H9 (cell line): ENCODE data around the gene MED10. TPM values are rescaled to one million over a fixed set of nuclear protein-coding genes. Genes with fewer than 3 reads are reported as not detected.
A peak's percentile ranks its signal among the peaks of the same experiment; 100 is the strongest.

ENCODE experiments used
- DNase-seq: peaks from one replicate; pipeline ENCODE4 v3.0.0-alpha.2; 2017
- H2AFZ ChIP-seq: one replicate; pipeline ENCODE4 v1.6.1; 2013; ENCODE audit warnings: mild to moderate bottlenecking, low read length, control low read depth, moderate library complexity
- H2AK5ac ChIP-seq: 2 replicates; pipeline ENCODE4 v1.6.1; 2013; ENCODE audit warnings: low read length, control low read depth, mixed read lengths; ENCODE audit not compliant: insufficient read length
- H2BK120ac ChIP-seq: one replicate; pipeline ENCODE4 v1.6.1; 2013; ENCODE audit warnings: low read depth, mild to moderate bottlenecking, low read length, control low read depth, inconsistent platforms; ENCODE audit not compliant: poor library complexity, severe bottlenecking
- H2BK12ac ChIP-seq: 2 replicates; pipeline ENCODE4 v1.6.1; 2013; ENCODE audit warnings: low read length, control low read depth, mixed read lengths, low read depth; ENCODE audit not compliant: insufficient read length
- H2BK15ac ChIP-seq: 2 replicates; pipeline ENCODE4 v1.6.1; 2013; ENCODE audit warnings: low read depth, low read length, control low read depth
- H2BK20ac ChIP-seq: one replicate; pipeline ENCODE4 v1.6.1; 2013; ENCODE audit warnings: low read depth, mild to moderate bottlenecking, low read length, control low read depth, inconsistent platforms; ENCODE audit not compliant: poor library complexity, severe bottlenecking
- H2BK5ac ChIP-seq: 2 replicates; pipeline ENCODE4 v1.6.1; 2013; ENCODE audit warnings: low read length, control low read depth, mixed read lengths; ENCODE audit not compliant: insufficient read length
- H3K14ac ChIP-seq: 2 replicates; pipeline ENCODE4 v1.6.1; 2013; ENCODE audit warnings: low read length, control low read depth; ENCODE audit not compliant: insufficient read depth
- H3K18ac ChIP-seq: 2 replicates; pipeline ENCODE4 v1.6.1; 2013; ENCODE audit warnings: low read depth, mild to moderate bottlenecking, mixed read lengths, low read length, control low read depth; ENCODE audit not compliant: insufficient read length
- H3K23ac ChIP-seq: 2 replicates; pipeline ENCODE4 v1.6.1; 2013; ENCODE audit warnings: low read length, control low read depth, mixed read lengths, low read depth; ENCODE audit not compliant: insufficient read length
- H3K23me2 ChIP-seq: 2 replicates; pipeline ENCODE4 v1.6.1; 2013; ENCODE audit warnings: low read depth, mild to moderate bottlenecking, mixed read lengths, low read length, control low read depth; ENCODE audit not compliant: insufficient read length, poor library complexity, severe bottlenecking
- H3K27ac ChIP-seq: 2 replicates; pipeline ENCODE4 v1.5.1; 2013; ENCODE audit warnings: low read length, control low read depth, mixed read lengths, low read depth; ENCODE audit not compliant: insufficient read length
- H3K27me3 ChIP-seq: 2 replicates; pipeline ENCODE4 v1.6.1; 2013; ENCODE audit warnings: low read length, control low read depth, inconsistent platforms; ENCODE audit not compliant: insufficient read depth
- H3K4ac ChIP-seq: 2 replicates; pipeline ENCODE4 v1.6.1; 2013; ENCODE audit warnings: low read depth, mild to moderate bottlenecking, control low read depth, inconsistent platforms, low read length, moderate library complexity
- H3K4me1 ChIP-seq: 2 replicates; pipeline ENCODE4 v1.6.1; 2013; ENCODE audit warnings: low read length, control low read depth, inconsistent platforms; ENCODE audit not compliant: insufficient read depth
- H3K4me2 ChIP-seq: 2 replicates; pipeline ENCODE4 v1.6.1; 2013; ENCODE audit warnings: low read length, control low read depth, mixed read lengths; ENCODE audit not compliant: insufficient read length, insufficient read depth
- H3K56ac ChIP-seq: 2 replicates; pipeline ENCODE4 v1.6.1; 2013; ENCODE audit warnings: low read depth, mild to moderate bottlenecking, mixed read lengths, low read length, control low read depth; ENCODE audit not compliant: insufficient read length
- H3K79me1 ChIP-seq: 2 replicates; pipeline ENCODE4 v1.6.1; 2013; ENCODE audit warnings: low read depth, mild to moderate bottlenecking, moderate library complexity, low read length, control low read depth, inconsistent platforms; ENCODE audit not compliant: insufficient read depth, poor library complexity, severe bottlenecking
- H3K79me2 ChIP-seq: 2 replicates; pipeline ENCODE4 v1.6.1; 2013; ENCODE audit warnings: low read length, control low read depth, inconsistent platforms; ENCODE audit not compliant: insufficient read depth
- H3K9ac ChIP-seq: 2 replicates; pipeline ENCODE4 v1.6.1; 2013; ENCODE audit warnings: low read length, control low read depth, mixed read lengths; ENCODE audit not compliant: insufficient read length; ENCODE audit errors: extremely low read depth
- H3K9me3 ChIP-seq: one replicate; pipeline ENCODE4 v1.6.1; 2013; ENCODE audit warnings: low read depth, low read length, inconsistent platforms; ENCODE audit not compliant: control insufficient read depth
- H3T11ph ChIP-seq: one replicate; pipeline ENCODE4 v1.6.1; 2013; ENCODE audit warnings: mild to moderate bottlenecking, low read length, control low read depth, inconsistent platforms
- H4K20me1 ChIP-seq: one replicate; pipeline ENCODE4 v1.6.1; 2013; ENCODE audit not compliant: control insufficient read depth, insufficient read length, insufficient read depth
- H4K5ac ChIP-seq: 2 replicates; pipeline ENCODE4 v1.6.1; 2013; ENCODE audit warnings: low read depth, mild to moderate bottlenecking, mixed read lengths, low read length, control low read depth; ENCODE audit not compliant: insufficient read length
- H4K8ac ChIP-seq: replicated peaks from 2 replicates; pipeline ENCODE4 v1.6.1; 2013; ENCODE audit warnings: low read length, control low read depth, mixed read lengths, low read depth; ENCODE audit not compliant: insufficient read length
- H4K91ac ChIP-seq: 2 replicates; pipeline ENCODE4 v1.6.1; 2013; ENCODE audit warnings: low read depth, mild to moderate bottlenecking, moderate library complexity, mixed read lengths, low read length, control low read depth; ENCODE audit not compliant: insufficient read length
- H3K27ac Mint-ChIP-seq, 3 experiments: 2 replicates in 2 of 3; 3 replicates in 1 of 3; pipeline ENCODE4 v1.8.0; 2020 to 2021; ENCODE audit warnings: mixed read lengths in 3 of 3, mild to moderate bottlenecking in 1 of 3, moderate library complexity in 1 of 3
- H3K27me3 Mint-ChIP-seq: 2 replicates; pipeline ENCODE4 v1.8.0; 2021; ENCODE audit warnings: low read depth, mild to moderate bottlenecking, moderate library complexity, mixed read lengths
- H3K36me3 Mint-ChIP-seq, 3 experiments: 2 replicates in 2 of 3; 3 replicates in 1 of 3; pipeline ENCODE4 v1.8.0; 2020 to 2021; ENCODE audit warnings: low read depth in 3 of 3, mixed read lengths in 3 of 3; ENCODE audit not compliant: insufficient read depth in 1 of 3
- H3K4me1 Mint-ChIP-seq, 2 experiments: 2 replicates each; pipeline ENCODE4 v1.8.0; 2020; ENCODE audit warnings: mixed read lengths in 2 of 2
- H3K4me3 Mint-ChIP-seq, 2 experiments: 2 replicates in 1 of 2; 3 replicates in 1 of 2; pipeline ENCODE4 v1.8.0; 2020 to 2021; ENCODE audit warnings: mild to moderate bottlenecking in 2 of 2, mixed read lengths in 2 of 2, moderate library complexity in 1 of 2
- H3K9me3 Mint-ChIP-seq, 2 experiments: 2 replicates in 1 of 2; 3 replicates in 1 of 2; pipeline ENCODE4 v1.8.0; 2020; ENCODE audit warnings: mild to moderate bottlenecking in 2 of 2, mixed read lengths in 2 of 2, moderate library complexity in 1 of 2
- CTCF ChIP-seq: fragments of 200-600 bp; sonication (generic); conservative IDR thresholded peaks from 3 replicates; pipeline ENCODE4 v1.8.0; 2021; ENCODE audit warnings: antibody characterized with exemption, mild to moderate bottlenecking
- WGBS: extraction: QIAGEN DNeasy Blood & Tissue Kit; methylation state at CpG from one replicate; pipeline ENCODE4 v1.1.7; 2013; ENCODE audit warnings: missing lambda C conversion rate, low lambda C conversion rate, mixed read lengths; ENCODE audit not compliant: insufficient read length; ENCODE audit errors: extremely low coverage; 5-methylcytosine and 5-hydroxymethylcytosine counted together
- total RNA-seq: library from RNA; stranded (reverse); gene quantifications from 2 replicates; pipeline ENCODE4 v1.2.1, GENCODE V29; 2021

Gene MED10
- total RNA-seq, 1 experiment from 2014 or later: 35.3 TPM

GRCh38 chr5:6372251-6373080, 5.9 kb downstream of the MED10 start:
- Mint-ChIP-seq H3K36me3 (peaks cover 43 to 77% (median 55%) of the 10 kb centered on the region in 3 experiments; a peak in 6 of 7 replicates), H3K4me1 (peaks cover 6 to 7% of the 10 kb centered on the region in 2 experiments)
- WGBS: no CpG with 5 or more reads among the region's 23 CpGs

More at GRCh38 chr5:6372251-6373080, 5.9 kb downstream of the MED10 start:
- Histone ChIP-seq H3K27ac (no peak overlapping the region), H2AFZ (no peak overlapping the region), H3K4me2 (no peak overlapping the region), H2BK15ac (no peak overlapping the region), H2AK5ac (no peak overlapping the region), H4K8ac (no peak overlapping the region), H3K4ac (no peak overlapping the region), H3K79me1 (peaks cover 9% of the 10 kb centered on the region), H3K23me2 (peaks cover 4% of the 10 kb centered on the region), H3K14ac (no peak overlapping the region), H3K9ac (no peak overlapping the region), H2BK12ac (no peak overlapping the region), H3K9me3 (no peaks in the 10 kb centered on the region), H3K23ac (no peak overlapping the region), H3T11ph (no peak overlapping the region), H2BK5ac (no peak overlapping the region), H2BK20ac (no peak overlapping the region), H3K79me2 (peaks cover 7% of the 10 kb centered on the region; the same call in 1 of the 2 replicates), H4K91ac (no peak overlapping the region), H3K56ac (no peak overlapping the region), H3K4me1 (no peaks in the 10 kb centered on the region), H3K27me3 (no peaks in the 10 kb centered on the region), H4K5ac (no peak overlapping the region), H2BK120ac (no peak overlapping the region), H3K18ac (no peak overlapping the region), H4K20me1 (no peaks in the 10 kb centered on the region)
- Mint-ChIP-seq H3K27me3 (peaks cover 1% of the 10 kb centered on the region; the same call in 1 of the 2 replicates), H3K4me3 (no peak overlapping the region), H3K9me3 (no peaks in the 10 kb centered on the region), H3K27ac (no peak overlapping the region)
- DNase-seq: peak; percentile 25
- TF ChIP-seq CTCF: no peak
